ENCODE measurements around the gene CTSE. TPM values are rescaled to one million over a fixed set of nuclear protein-coding genes. Genes with fewer than 3 reads are reported as not detected.

The CTSE gene
- total RNA-seq = 0.08 and 0.34 TPM in 2 replicates

DNA sequence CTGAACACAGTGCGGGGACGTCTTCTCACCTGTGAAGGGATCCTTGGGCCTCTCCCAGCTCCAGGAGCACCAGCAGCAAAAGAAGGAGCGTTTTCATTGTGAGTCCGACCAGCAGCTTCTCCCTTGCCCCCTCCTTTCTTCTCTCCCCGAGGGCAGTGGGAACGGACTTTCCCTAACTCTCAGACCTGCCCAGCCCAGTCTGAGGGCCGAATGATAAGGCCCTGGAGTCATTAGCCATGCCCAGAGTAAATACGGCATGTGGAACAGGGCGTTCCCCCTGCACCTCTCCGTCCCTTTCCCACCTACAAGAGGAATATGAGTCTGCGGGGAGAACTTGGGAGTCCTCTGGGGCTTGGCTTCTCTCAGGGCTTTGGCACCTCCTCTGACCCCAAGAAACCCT, at the start of gene CTSE:
Gene CTSE (minus strand): TSS at position 201 of the 400 bp plus-strand sequence. CDS start 104 bp downstream, at position 97.

DNA sequence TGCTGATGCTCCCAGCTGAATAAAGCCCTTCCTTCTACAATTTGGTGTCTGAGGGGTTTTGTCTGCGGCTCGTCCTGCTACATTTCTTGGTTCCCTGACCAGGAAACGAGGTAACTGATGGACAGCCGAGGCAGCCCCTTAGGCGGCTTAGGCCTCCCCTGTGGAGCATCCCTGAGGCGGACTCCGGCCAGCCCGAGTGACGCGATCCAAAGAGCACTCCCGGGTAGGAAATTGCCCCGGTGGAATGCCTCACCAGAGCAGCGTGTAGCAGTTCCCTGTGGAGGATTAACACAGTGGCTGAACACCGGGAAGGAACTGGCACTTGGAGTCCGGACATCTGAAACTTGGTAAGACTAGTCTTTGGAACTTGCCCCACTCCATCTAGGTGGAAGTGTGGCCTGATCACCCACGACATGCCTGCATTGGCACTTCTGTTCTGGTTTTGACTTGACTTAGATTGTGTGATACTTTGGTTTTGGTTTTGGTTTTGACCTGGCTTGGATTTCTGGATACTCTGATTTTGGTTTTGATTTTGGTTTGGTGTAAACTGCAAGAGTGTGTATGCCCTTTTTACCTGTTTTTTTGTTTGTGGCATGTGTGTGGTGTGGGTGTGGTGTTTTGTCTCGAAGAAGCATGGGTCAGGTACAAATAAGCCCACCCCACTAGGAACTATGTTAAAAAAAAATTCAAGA, 29.4 kb upstream of the CTSE start, which contains the start of gene RHEX:
Gene RHEX (plus strand): TSS at position 255 of the 692 bp plus-strand sequence. CDS start 44,656 bp downstream, outside the sequence.

DNA sequence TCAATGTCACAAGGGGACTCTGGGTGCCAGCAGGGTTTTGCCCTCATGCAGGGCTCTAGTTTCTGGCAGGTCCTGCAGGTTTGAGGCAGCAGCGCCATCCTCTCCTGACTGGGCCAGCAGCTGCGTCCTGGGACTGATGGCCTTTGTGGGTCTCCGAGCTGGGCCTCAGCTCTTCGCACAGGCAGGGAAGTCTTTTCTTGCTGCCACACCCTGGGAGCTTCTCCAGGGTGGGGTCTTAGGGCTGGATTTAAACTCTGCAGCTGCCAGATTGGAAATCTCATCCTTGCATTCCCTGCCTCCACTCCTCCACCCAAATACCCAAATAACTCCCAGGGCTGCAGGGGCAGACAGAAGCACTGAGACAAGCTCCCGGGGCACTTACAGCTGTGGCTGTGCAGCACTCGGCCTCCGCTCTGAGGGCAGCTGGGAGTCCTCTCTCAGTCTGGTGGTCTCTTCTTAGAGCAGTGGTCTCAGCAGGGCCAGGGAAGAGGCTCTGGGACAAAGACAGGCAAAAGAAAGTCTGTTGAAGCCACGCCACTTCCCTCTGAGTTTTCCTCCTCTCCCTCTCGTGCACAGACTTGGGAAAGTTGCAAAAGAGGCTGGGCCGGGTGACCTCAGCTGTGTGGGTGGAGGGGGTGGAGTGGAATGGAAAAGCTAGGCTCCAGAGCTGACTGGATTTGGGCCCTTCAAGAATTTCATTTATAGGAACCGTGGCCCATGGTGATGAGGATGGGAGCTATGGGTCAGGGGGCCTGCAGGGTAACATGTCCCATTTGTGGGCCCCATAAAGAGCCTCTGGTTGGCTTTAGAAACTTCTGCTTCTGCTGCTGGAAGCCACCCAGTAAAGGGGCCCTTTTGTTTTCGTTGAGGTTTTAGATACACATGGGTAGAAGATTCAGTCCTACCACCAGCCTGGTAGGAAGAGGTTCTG, 20.6 kb downstream of the CTSE start, which contains the start of gene RAB7B:
Gene RAB7B (minus strand): TSS at position 525 of the 931 bp plus-strand sequence. CDS start 9,260 bp downstream, outside the sequence.

Other genes starting within 250 kb of the CTSE start
- 20.9 and 25.4 TPM in 2 replicates for gene RAB29, start 248.4 kb downstream of the CTSE start, total RNA-seq
- 16.3 and 16.6 TPM in 2 replicates for gene SLC41A1, start 210.7 kb downstream of the CTSE start, total RNA-seq
- gene PM20D1, start 173.8 kb downstream of the CTSE start, total RNA-seq = not detected in 2 replicates
- gene SLC26A9, start 80.4 kb downstream of the CTSE start, total RNA-seq = not detected in 2 replicates
- gene RAB7B, start 20.5 kb downstream of the CTSE start, total RNA-seq = 28.8 and 48.5 TPM in 2 replicates
- gene RHEX, start 29.3 kb upstream of the CTSE start, total RNA-seq = not detected in 2 replicates
- gene AVPR1B, start 93.5 kb upstream of the CTSE start, total RNA-seq = not detected in 2 replicates
- gene FAM72A, start 178.9 kb upstream of the CTSE start, total RNA-seq = 2.8 and 12.3 TPM in 2 replicates
- 18.8 and 21.9 TPM in 2 replicates for gene SRGAP2, start 179.6 kb upstream of the CTSE start, total RNA-seq

Measured in hair follicular keratinocyte (primary cell).